Endometrial microvascular endothelial cells (primary cell): ENCODE results near the gene ETFRF1. TPM values are rescaled to one million over a fixed set of nuclear protein-coding genes. Genes with fewer than 3 reads are reported as not detected.

Experiments used
- in situ Hi-C: cut with HindIII; loops from 2 replicates; pipeline ENCODE4 v1.10.0; 2017; ENCODE audit warnings: low sequenced_read_pairs, low pct_unique_long_range_greater_than_20kb; ENCODE audit errors: inconsistent ontology term
- total RNA-seq: library from RNA; depleted of rRNA; stranded (reverse); fragments of >200 nt; gene quantifications from one replicate; pipeline ENCODE4 v1.2.3, GENCODE V29; 2015; ENCODE audit errors: inconsistent ontology term

The ETFRF1 gene
- total RNA-seq, 1 donor from 2014 or later = 31.6 TPM

DNA sequence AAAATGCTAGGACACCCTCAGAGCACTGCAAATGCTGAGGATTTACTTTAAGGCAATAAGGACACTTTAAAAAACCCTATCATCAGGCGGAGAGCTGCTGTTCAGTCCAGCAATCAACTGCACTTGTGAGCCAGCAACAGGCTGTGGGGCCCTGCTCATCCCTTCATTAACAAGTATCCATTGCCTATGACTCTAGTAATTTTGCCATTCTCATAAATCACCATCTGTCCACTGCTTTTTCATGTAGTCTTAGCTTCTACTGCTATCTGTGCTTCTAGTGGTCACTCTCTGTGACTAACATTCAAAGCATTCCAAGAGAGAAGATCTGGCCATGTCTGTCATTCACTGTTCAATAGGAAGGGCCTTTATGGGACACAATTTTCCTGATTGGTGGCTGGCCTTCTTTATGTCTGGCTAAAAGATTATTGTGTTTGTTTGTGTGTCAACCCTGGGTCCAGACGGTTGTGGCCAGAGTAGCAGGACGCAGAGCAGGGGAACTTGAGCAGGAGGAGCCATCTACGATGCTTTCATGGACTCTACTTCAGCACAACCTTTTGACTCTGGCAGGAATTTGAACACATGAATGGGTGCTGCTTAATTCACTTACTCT is 59.3 kb downstream of the ETFRF1 start:
- in situ Hi-C loops = no loop called here

Other genes with a start within 250 kb of the ETFRF1 start
- gene BCAT1, start 246.1 kb upstream of the ETFRF1 start, total RNA-seq = 117 TPM
- not detected for gene DNAI7, start 77 bp upstream of the ETFRF1 start, total RNA-seq
- 16.6 TPM for gene KRAS, start 55.7 kb downstream of the ETFRF1 start, total RNA-seq